AG09319 (cell line): ENCODE data around the gene UQCR10.

Experiments used
- DNase-seq: peaks from one replicate; pipeline ENCODE4 v3.0.0-alpha.2; 2010; ENCODE audit warnings: low read depth; ENCODE audit errors: extremely low read depth
- CTCF ChIP-seq: IDR thresholded peaks from 2 replicates; pipeline ENCODE4 v1.5.1; 2011; ENCODE audit warnings: low read depth, mild to moderate bottlenecking, inconsistent platforms, low read length, moderate library complexity

UQCR10 gene

DNA sequence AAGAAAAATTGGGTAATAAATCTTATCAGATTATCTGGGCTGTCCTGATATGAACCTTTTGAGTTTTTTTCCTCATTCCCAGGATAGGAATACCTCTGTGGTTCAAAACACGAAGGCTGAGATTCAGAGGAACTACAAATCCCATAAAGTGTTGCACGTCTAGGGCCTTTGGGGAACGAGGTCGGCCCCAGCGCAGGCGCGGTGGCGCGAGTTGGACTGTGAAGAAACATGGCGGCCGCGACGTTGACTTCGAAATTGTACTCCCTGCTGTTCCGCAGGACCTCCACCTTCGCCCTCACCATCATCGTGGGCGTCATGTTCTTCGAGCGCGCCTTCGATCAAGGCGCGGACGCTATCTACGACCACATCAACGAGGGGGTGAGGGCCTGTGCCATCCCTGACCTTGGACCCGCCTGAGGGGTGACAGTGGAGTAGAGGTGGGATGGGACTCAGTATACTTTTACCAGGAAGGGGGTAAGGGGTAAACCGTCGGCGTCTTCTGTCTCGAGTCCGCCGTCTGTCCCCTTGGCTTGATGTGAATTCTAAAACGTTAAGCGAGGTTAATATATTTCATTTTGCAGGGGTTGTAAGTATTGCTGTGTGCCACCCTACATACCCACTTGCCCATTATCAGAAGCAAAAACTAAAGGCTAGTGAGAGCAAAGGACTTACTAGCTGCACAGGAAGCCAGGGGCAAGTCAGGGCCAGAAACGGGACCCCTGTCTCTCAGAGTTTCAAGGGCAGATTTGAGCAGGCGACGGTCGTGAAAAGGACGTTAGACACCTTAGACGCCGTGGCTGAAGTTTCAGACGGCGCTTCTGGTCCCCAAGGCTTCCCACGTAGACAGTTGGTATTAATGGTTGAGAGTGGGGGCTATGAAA lies at the start of gene UQCR10:
UQCR10 (plus strand) TSS at position 199 of the 881 bp plus-strand sequence; CDS start at position 229, 30 bp downstream.
- TF ChIP-seq CTCF = no peak
- peak; percentile 80 for DNase-seq

DNA sequence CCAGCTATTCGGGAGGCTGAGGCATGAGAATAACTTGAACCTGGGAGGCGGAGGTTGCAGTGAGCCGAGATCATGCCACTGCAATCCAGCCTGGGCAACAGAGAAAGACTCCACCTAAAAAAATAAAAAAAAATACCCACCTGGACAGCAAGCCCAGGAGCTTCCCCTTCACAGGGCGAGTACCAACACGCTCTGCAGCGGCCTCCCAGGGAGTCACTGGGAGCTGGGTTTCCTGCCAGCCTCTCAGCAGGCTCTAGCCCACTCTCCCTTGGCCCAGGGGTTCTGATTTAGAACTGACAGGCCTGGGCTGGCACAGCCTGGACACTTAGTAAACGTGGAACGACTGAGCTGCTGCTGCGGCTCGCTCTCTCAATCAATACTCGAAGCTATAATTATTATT lies 49.4 kb upstream of the UQCR10 start:
- TF ChIP-seq CTCF = no peak
- DNase-seq = no peak

GRCh38 chr22:29718949-29719898 lies 47.9 kb upstream of the UQCR10 start:
- no peak for TF ChIP-seq CTCF
- no peak for DNase-seq

- DNase-seq = no peak
- TF ChIP-seq CTCF = no peak
Measured at GRCh38 chr22:29719899-29720645, 47.1 kb upstream of the UQCR10 start, which contains the start of gene CABP7. Gene CABP7, plus strand, starts transcription at chr22:29720003. Its CDS starts 422 bp downstream, at chr22:29720425.

DNA sequence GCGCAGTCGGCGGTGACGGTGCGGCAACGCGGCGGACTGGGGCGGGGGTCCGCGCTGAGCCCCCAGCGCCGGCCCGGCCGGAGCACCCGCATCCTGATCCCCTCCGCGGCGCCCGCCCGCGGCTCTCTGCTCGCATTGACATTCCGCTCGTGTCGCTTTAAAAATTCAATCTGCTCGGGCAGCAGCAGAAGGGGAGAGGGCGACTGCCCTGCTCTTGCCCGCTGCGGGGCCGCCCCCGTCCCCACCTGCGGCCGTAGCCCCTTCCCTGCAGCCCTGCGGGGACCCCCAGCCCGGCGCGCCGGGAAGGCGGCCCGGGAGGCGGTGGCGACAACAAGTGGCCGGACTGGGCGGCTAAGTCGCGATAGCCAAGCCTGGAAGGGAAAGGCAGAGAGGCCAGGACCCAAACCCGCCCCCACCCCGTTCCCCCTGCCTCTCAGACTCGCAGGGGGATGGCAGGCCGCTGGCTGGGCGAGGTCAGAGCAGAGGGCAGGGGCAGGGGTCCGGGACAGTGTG lies 46.3 kb upstream of the UQCR10 start:
- no peak for DNase-seq
- TF ChIP-seq CTCF = no peak

- no peak for DNase-seq
- TF ChIP-seq CTCF = no peak
Measured at GRCh38 chr22:29722151-29722550, 45.0 kb upstream of the UQCR10 start.
